ENCODE data around the gene TMEM181. TPM values are rescaled to one million over a fixed set of nuclear protein-coding genes. Genes with fewer than 3 reads are reported as not detected.

Gene TMEM181
- total and polyA plus RNA-seq, 2 of the 13 experiments (the other 11 are each of a cell fraction or from before 2014, with no cell fraction given), result 59.1 to 108 TPM

- no peak for TF ChIP-seq HINFP (CRISPR knock-in tag; IDR thresholded peaks at IDR 0.05; ENCODE audit: low read depth)
- TF ChIP-seq LCORL (IDR thresholded peaks at IDR 0.05), result no peak
- TF ChIP-seq LCORL (CRISPR knock-in tag; IDR thresholded peaks at IDR 0.05), result 0 out of 2 replicates have a peak, but pooled peaks have one; percentile 30
- TF ChIP-seq ZNF609 (CRISPR knock-in tag; IDR thresholded peaks at IDR 0.05; ENCODE audit: borderline replicate concordance), result no peak
- 0 out of 2 replicates have a peak, but pooled peaks have one; percentile 9 for TF ChIP-seq PATZ1 (CRISPR knock-in tag; IDR thresholded peaks at IDR 0.05)
- peak; percentile 49 for TF ChIP-seq AGO2 (optimal IDR thresholded peaks at IDR 0.05; ENCODE audit: low read depth, low read length)
- 0 out of 2 replicates have a peak, but pooled peaks have one; percentile 1 for TF ChIP-seq ZNF710 (CRISPR knock-in tag; IDR thresholded peaks at IDR 0.05; ENCODE audit: borderline replicate concordance)
- TF ChIP-seq CREBL2 (CRISPR knock-in tag; IDR thresholded peaks at IDR 0.05; ENCODE audit: borderline replicate concordance), result no peak
- peak; percentile 66 for TF ChIP-seq ZBTB33 (CRISPR knock-in tag; IDR thresholded peaks at IDR 0.05)
- no peak for TF ChIP-seq ATF3 (CRISPR knock-in tag; IDR thresholded peaks at IDR 0.05)
- TF ChIP-seq ZBTB1 (CRISPR knock-in tag; IDR thresholded peaks at IDR 0.05; ENCODE audit: borderline replicate concordance), result no peak
- TF ChIP-seq NRL (CRISPR knock-in tag; IDR thresholded peaks at IDR 0.05; ENCODE audit: borderline replicate concordance), result peak; percentile 17; the same call in 1 of the 2 replicates
- TF ChIP-seq ZFP37 (CRISPR knock-in tag; IDR thresholded peaks at IDR 0.05; ENCODE audit: borderline replicate concordance), result no peak
- TF ChIP-seq RAD51 (IDR thresholded peaks at IDR 0.05; ENCODE audit: borderline replicate concordance), result no peak
Observed at GRCh38 chr6:158572653-158573541, 13.0 kb downstream of the TMEM181 start (continued).

Data from HepG2 (cell line).